GM12801 (cell line): ENCODE measurements around the gene DYNC1I1.

Source experiments
- TF ChIP-seq, protein P1 (sequence below): IDR thresholded peaks from one replicate; pipeline ENCODE4 v1.5.1; 2011; ENCODE audit warnings: control low read depth; ENCODE audit not compliant: insufficient read length; ENCODE audit errors: extremely low read depth

DYNC1I1 gene

DNA sequence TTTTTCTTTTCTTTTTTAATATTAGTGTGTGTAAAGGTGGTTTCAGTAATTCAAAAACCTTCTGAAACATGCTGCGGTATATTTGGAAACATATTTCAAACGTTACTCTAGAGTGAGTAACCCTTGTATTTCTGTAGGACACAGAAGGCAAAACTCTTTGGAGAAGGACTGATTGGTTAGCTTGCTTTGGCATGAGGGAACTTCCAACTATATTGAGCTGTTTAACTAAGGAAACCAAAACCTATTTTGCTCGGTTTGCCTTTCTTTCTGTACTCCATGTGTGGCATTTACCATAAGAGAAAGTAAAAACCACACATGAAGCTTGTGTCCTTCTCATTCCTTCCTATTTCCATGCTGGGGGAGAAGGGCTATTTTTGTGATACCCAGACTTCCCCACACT is 149.8 kb downstream of the DYNC1I1 start:
- TF ChIP-seq, protein P1, sequence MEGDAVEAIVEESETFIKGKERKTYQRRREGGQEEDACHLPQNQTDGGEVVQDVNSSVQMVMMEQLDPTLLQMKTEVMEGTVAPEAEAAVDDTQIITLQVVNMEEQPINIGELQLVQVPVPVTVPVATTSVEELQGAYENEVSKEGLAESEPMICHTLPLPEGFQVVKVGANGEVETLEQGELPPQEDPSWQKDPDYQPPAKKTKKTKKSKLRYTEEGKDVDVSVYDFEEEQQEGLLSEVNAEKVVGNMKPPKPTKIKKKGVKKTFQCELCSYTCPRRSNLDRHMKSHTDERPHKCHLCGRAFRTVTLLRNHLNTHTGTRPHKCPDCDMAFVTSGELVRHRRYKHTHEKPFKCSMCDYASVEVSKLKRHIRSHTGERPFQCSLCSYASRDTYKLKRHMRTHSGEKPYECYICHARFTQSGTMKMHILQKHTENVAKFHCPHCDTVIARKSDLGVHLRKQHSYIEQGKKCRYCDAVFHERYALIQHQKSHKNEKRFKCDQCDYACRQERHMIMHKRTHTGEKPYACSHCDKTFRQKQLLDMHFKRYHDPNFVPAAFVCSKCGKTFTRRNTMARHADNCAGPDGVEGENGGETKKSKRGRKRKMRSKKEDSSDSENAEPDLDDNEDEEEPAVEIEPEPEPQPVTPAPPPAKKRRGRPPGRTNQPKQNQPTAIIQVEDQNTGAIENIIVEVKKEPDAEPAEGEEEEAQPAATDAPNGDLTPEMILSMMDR: no peak

DNA sequence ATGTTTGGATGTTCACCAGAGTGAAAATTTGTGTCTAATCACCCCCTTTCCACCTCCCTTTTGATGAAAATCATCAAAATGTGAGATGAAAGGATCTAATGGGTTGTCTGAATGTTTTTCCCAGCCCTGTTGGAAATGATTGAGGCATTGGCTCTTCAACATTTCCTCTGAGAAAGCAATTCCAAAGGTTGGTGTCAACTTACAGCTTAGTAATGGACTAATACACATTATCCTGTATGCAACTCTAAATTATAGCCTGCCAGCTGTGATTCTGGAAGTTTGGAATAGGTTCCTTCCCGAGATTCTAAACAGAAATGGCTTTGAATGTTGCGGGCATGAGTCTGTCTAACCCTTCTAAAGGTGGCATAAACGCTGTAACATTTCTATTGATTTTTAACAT is 152.9 kb downstream of the DYNC1I1 start:
- TF ChIP-seq, protein P1: no peak

DNA sequence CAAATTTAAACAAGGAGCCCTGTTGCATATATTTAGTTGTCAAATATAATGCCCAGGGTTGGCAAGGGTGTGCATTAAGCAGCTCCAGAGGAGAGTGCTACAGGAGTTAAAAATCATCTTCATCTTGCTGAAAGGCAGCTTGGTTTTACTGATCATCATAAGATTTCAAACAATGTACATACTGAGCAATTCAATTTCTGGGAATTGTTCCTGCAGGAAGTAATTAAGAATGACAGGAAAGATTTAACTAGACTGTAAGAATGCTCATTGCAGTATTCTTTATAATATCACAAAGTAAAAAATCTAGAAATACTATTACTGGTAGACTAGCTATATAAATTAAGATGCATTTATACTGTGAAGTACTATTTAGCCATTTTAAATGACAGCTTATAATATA is 153.6 kb downstream of the DYNC1I1 start:
- TF ChIP-seq, protein P1: no peak

- TF ChIP-seq, protein P1: no peak
Measured at GRCh38 chr7:95927756-95928155, 155.4 kb downstream of the DYNC1I1 start.

- TF ChIP-seq, protein P1: no peak
Measured at GRCh38 chr7:95929710-95930280, 157.4 kb downstream of the DYNC1I1 start.

GRCh38 chr7:95931460-95932232 is 159.3 kb downstream of the DYNC1I1 start:
- TF ChIP-seq, protein P1: no peak

DNA sequence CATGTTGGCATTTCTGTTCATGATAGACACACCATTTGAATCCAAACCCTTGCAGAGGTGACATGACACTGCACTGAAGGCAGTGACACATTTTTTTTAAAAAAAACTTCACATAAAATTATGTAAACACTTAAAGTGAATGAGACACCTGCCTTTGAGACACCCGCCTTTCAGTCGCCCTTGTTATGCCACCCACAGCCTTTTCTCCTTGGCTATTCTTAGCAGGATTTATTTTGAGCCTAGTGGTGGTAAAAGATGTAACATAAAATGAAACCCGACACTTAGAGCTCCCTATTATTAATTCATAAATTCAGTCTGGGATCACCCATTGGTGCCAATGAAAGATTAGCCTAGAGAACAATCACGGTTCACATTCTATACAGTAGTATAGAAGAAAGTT is 161.3 kb downstream of the DYNC1I1 start:
- TF ChIP-seq, protein P1: no peak
